Heart left ventricle (tissue), 16 donors: ENCODE data around the gene RAB11B. TPM values are rescaled to one million over a fixed set of nuclear protein-coding genes. Genes with fewer than 3 reads are reported as not detected.

Source experiments
- ATAC-seq, 4 donors: fragments of 200-7000 bp; cut with Tn5 transposase; one replicate each; pipeline ENCODE4 v1.9.1; 2020 to 2022; ENCODE audit warnings: moderate library complexity in 4 of 4, mild to moderate bottlenecking in 3 of 4, moderate number of reproducible peaks in 1 of 4
- DNase-seq, 5 donors: peaks; one replicate each; pipeline ENCODE4 v3.0.0-alpha.2; 2020
- H3K27ac ChIP-seq, 12 donors: fragments of 200-600 bp; sonication (generic) in 4 of 12; one replicate each; pipeline versions ENCODE4 v1.5.0 to v1.8.0; 2016 to 2022; ENCODE audit warnings: mild to moderate bottlenecking in 2 of 12
- H3K27me3 ChIP-seq, 9 donors: fragments of 200-600 bp; sonication (generic) in 2 of 9; one replicate each; pipeline versions ENCODE4 v1.5.1 to v1.8.0; 2016 to 2022; ENCODE audit warnings: mild to moderate bottlenecking in 3 of 9
- H3K36me3 ChIP-seq, 9 donors: fragments of 200-600 bp; sonication (generic) in 2 of 9; one replicate each; pipeline versions ENCODE4 v1.5.0 to v1.8.0; 2018 to 2022; ENCODE audit warnings: mild to moderate bottlenecking in 2 of 9
- H3K4me1 ChIP-seq, 12 donors: fragments of 200-600 bp; sonication (generic) in 4 of 12; one replicate each; pipeline versions ENCODE4 v1.5.0 to v1.8.0; 2016 to 2022; ENCODE audit warnings: mild to moderate bottlenecking in 3 of 12
- H3K4me3 ChIP-seq, 12 donors: fragments of 200-600 bp; sonication (generic) in 4 of 12; one replicate each; pipeline versions ENCODE4 v1.5.0 to v1.8.0; 2017 to 2022; ENCODE audit warnings: mild to moderate bottlenecking in 9 of 12, moderate library complexity in 4 of 12
- H3K9me3 ChIP-seq, 12 donors: fragments of 200-600 bp; sonication (generic) in 4 of 12; one replicate each; pipeline versions ENCODE4 v1.5.0 to v1.8.0; 2016 to 2022; ENCODE audit warnings: mild to moderate bottlenecking in 1 of 12
- POLR2A ChIP-seq, 2 donors: fragments of 450-650 bp; IDR thresholded peaks; one replicate each; pipeline ENCODE4 v1.6.1; 2017; ENCODE audit warnings: antibody characterized with exemption in 2 of 2, mild to moderate bottlenecking in 2 of 2, moderate library complexity in 2 of 2
- WGBS, 4 donors: extraction: QIAGEN DNeasy Blood & Tissue Kit in 2 of 4; methylation state at CpG; one replicate each; pipeline versions ENCODE4 v1.1.5 to v1.1.7; 2013 to 2018; 5-methylcytosine and 5-hydroxymethylcytosine counted together
- intact Hi-C, 10 donors: fragments of 100-400 bp; cut with DNase I; formaldehyde crosslinking; loops; one replicate each; pipeline versions ENCODE4 v1.11.1 to v1.14.2; 2022
- polyA plus RNA-seq, 2 donors: library from polyadenylated mRNA; stranded (reverse); fragments of 200-250 nt; gene quantifications; one replicate each; pipeline ENCODE4 v1.2.3, GENCODE V29; 2013
- total RNA-seq, 9 donors: library from RNA; depleted of rRNA in 2 of 9; stranded (reverse); fragments of >200 nt in 2 of 9; fragmentation: NEBNext Ultra II Directional in 3 of 9; extraction: Animal tissue kit (Norgen Biotek cat#: 25700) in 3 of 9; gene quantifications; one replicate each; pipeline versions ENCODE4 v1.1.0 to v1.2.4, GENCODE V29; 2016 to 2023
- TF ChIP-seq, protein P1 (sequence below), 12 donors: fragments of 200-600 bp; sonication (generic) in 4 of 12; IDR thresholded peaks; one replicate each; pipeline versions ENCODE4 v1.5.0 to v1.8.0; 2018 to 2022; ENCODE audit warnings: antibody characterized with exemption in 12 of 12, mild to moderate bottlenecking in 5 of 12
- donor health status: ischemic (EF 13 %, LVEDD 7.1; RV severe dilation, severe dysfunction).
- donor health status: healthy with polysubstance abuse.
- donor health status: DM: no; HTN: yes; CAD: no.
- donor health status: DM: no; HTN: no; CAD: no.
- donor health status: ischemic (EF 25% LVEDD 6.9; RV normal size, moderate dysfunction).
- donor health status: ischemic (EF 25% LVEDD 5.7; RV mildly dilated, moderate dysfunction).
- donor health status: healthy.
- donor health status: DM: yes; HTN: yes; CAD: no.
- donor health status: ischemic (EF 35%, LVEDD 5.7; RV mildly dilated, moderate dysfunction).
- donor health status: nonischemic (EF 11% LVEDD 7.7; RV severe dilation, severe dysfunction).
- donor health status: DM: yes; HTN: yes; CAD: no.
- donor health status: PGD.
- donor health status: ischemic (EF 29% LVEDD 5.4; RV normal size, mild dysfunction).
- donor health status: nonischemic (EF 23%, LVEDD 6.1; RV moderate dilation, normal function).

Gene RAB11B
- total and polyA plus RNA-seq, 11 donors = 56.4 to 159 (median 140) TPM

DNA sequence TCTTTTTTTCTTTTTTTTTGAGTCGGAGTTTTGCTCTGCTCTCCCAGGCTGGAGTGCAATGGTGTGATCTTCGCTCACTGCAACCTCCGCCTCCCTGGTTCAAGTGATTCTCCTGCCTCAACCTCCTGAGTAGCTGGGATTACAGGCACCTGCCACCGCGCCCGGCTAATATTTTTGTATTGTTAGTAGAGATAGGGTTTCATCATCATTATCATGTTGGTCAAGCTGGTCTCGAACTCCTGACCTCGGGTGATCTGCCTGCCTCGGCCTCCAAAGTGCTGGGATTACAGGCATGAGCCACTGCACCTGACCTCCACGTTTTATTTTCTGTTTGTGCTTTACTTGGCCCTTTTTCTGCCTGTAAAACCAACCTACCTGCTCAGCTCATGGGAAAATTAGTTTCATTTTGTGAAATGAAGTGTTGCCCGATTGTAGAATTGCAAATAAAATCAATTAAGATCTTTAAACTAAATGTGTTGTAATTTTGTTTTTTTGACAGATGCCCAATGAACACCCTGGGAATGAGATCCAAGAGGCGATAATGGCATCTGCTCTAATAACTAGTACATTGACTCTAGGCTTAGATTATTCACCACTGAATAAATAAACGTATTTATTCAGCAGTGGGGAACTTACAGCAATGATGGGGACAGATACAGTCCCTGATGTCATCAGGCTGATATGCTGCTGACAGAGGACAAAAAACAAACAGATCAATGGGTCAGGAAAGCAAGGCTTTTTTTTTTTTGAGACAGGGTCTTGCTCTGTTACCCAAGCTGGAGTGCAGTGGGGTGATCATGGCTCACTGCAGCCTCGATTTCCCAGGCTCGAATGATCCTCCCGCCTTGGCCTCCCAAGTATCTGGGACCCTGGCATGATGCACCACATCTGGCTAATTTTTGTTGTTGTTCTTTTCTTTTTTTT lies 2.2 kb upstream of the RAB11B start:
- Histone ChIP-seq H3K4me1 (peaks cover 1 to 43% (median 25%) of the 10 kb centered on the region in 12 donors), H3K36me3 (peaks cover 0 to 3% (median 0%) of the 10 kb centered on the region in 9 donors), H3K9me3 (no peaks in the 10 kb centered on the region), H3K27me3 (no peaks in the 10 kb centered on the region), H3K27ac (peak overlapping the region in 2 of 12 donors; percentile 32 to 100), H3K4me3 (no peak overlapping the region)
- ATAC-seq = no peak
- DNase-seq = no peak
- TF ChIP-seq POLR2A (IDR thresholded peaks at IDR 0.05) = no peak
- TF ChIP-seq, protein P1, sequence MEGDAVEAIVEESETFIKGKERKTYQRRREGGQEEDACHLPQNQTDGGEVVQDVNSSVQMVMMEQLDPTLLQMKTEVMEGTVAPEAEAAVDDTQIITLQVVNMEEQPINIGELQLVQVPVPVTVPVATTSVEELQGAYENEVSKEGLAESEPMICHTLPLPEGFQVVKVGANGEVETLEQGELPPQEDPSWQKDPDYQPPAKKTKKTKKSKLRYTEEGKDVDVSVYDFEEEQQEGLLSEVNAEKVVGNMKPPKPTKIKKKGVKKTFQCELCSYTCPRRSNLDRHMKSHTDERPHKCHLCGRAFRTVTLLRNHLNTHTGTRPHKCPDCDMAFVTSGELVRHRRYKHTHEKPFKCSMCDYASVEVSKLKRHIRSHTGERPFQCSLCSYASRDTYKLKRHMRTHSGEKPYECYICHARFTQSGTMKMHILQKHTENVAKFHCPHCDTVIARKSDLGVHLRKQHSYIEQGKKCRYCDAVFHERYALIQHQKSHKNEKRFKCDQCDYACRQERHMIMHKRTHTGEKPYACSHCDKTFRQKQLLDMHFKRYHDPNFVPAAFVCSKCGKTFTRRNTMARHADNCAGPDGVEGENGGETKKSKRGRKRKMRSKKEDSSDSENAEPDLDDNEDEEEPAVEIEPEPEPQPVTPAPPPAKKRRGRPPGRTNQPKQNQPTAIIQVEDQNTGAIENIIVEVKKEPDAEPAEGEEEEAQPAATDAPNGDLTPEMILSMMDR (IDR thresholded peaks at IDR 0.05) = no peak
- intact Hi-C loops = loop anchor here in 1 of 10 donors (2.0 kb wide), 1 partner anchor 21 kb away; no protein-coding TSS in a partner anchor
- WGBS, 4 donors = 92 to 93% (median 93%) methylated on average over 16 of the region's 16 CpGs

DNA sequence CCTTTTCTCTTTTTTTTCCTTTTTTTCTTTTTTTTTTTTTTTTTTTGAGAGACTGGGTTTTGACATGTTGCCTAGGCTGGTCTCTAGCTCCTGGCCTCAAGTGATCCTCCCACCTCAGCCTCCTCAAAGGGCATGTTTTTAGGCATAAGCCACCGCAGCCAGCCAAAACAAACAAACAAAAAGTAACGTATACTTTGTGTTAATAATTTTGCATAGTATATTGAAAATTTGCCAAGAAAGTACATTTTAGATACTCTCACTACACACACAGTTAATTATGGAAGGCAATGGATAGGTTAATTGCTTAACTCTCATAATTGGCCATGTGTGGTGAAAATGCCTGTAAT lies 1.6 kb upstream of the RAB11B start:
- intact Hi-C loops = loop anchor here in 1 of 10 donors (2.0 kb wide), 1 partner anchor 22 kb away; no protein-coding TSS in a partner anchor
- ATAC-seq (no peak), DNase-seq (no peak)
- Histone ChIP-seq H3K27ac (peak overlapping the region in 2 of 12 donors; percentile 32 to 100), H3K36me3 (peaks cover 0 to 3% (median 0%) of the 10 kb centered on the region in 9 donors), H3K4me3 (no peak overlapping the region), H3K9me3 (no peaks in the 10 kb centered on the region), H3K27me3 (no peaks in the 10 kb centered on the region), H3K4me1 (peaks cover 8 to 49% (median 32%) of the 10 kb centered on the region in 12 donors)
- 49 to 80% (median 65%) methylated on average over 2 of the region's 2 CpGs for WGBS, 4 donors
- no peak for TF ChIP-seq POLR2A (IDR thresholded peaks at IDR 0.05)
- TF ChIP-seq, protein P1 (IDR thresholded peaks at IDR 0.05) = no peak

DNA sequence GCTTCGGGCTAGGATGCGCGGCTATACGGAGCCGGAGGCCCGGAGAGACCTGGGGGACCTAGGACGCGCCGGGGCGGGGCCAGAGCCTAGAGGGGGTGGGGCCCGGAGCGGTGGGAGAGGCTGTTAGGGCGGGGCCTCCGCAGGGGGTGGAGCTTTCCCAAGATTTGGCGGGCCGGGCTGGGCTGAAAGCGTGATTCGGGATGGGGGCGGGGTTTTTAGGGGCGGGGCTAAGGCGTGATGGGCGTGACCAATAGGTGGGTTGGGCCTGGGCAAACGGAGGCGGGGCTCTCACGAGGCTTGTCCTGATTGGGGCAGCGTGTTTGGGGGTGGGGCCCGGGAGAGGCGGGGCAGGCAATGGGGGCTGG lies 439 bp downstream of the RAB11B start:
- no peaks in the 10 kb centered on the region for H3K27me3 ChIP-seq
- peaks cover 0 to 8% (median 0%) of the 10 kb centered on the region in 9 donors for H3K36me3 ChIP-seq
- peak overlapping the region; percentile 69 to 100 (median 92) for H3K4me3 ChIP-seq
- peaks cover 14 to 57% (median 49%) of the 10 kb centered on the region in 12 donors for H3K4me1 ChIP-seq
- peak overlapping the region; percentile 99 to 100 (median 100) for H3K27ac ChIP-seq
- ATAC-seq = peak; percentile 68 to 89 (median 82)
- H3K9me3 ChIP-seq = no peaks in the 10 kb centered on the region
- DNase-seq = peak; percentile 95 to 98 (median 96)
- intact Hi-C loops = loop anchor here in 5 of 10 donors (1.0 to 2.0 kb wide), 3 partner anchors 23 to 28 kb away; no protein-coding TSS in a partner anchor
- 0 to 2% (median 1%) methylated on average over 15 to 28 of the region's 28 CpGs for WGBS, 4 donors
- TF ChIP-seq POLR2A (IDR thresholded peaks at IDR 0.05) = no peak
- TF ChIP-seq, protein P1 (IDR thresholded peaks at IDR 0.05) = no peak
